Panc1 (cell line): ENCODE results near the gene KIF17. TPM values are rescaled to one million over a fixed set of nuclear protein-coding genes. Genes with fewer than 3 reads are reported as not detected.

Experiments used
- ATAC-seq: fragments of 200-7000 bp; cut with Tn5 transposase; 2 replicates; pipeline ENCODE4 v1.9.1; 2020; ENCODE audit warnings: mild to moderate bottlenecking, moderate library complexity
- BruUV-seq: library from RNA; stranded (reverse); fragments of 400-500 nt; replicated peaks from 2 replicates; lab custom pipeline; 2021; lab: Mats Ljungman, UMichigan
- CTCF ChIA-PET: fragments of 300-600 bp; sonication (Branson Sonifier 250); formaldehyde crosslinking; loops from one replicate; lab custom pipeline; 2022; ENCODE audit warnings: antibody characterized with exemption; lab: Charles Lee
- POLR2A ChIA-PET: fragments of 300-600 bp; sonication (Branson Sonifier 250); formaldehyde crosslinking; loops from one replicate; lab custom pipeline; 2022; ENCODE audit warnings: antibody characterized with exemption; lab: Charles Lee
- DNase-seq: peaks from one replicate; pipeline ENCODE4 v3.0.0-alpha.2; 2010; ENCODE audit warnings: low read depth, low spot score
- H3K27ac ChIP-seq: 2 replicates; pipeline ENCODE4 v1.5.1; 2011; ENCODE audit warnings: mild to moderate bottlenecking, low read length, inconsistent platforms
- H3K27me3 ChIP-seq: fragments of 200-500 bp; sonication (Bioruptor generic); 2 replicates; pipeline ENCODE4 v1.6.0; 2014; ENCODE audit warnings: low read length, inconsistent platforms; ENCODE audit not compliant: control insufficient read depth, insufficient read depth
- H3K36me3 ChIP-seq: fragments of 200-500 bp; sonication (Bioruptor generic); 2 replicates; pipeline ENCODE4 v1.5.1; 2014; ENCODE audit warnings: inconsistent platforms, mild to moderate bottlenecking, low read length, moderate library complexity; ENCODE audit not compliant: control insufficient read depth, insufficient read depth
- H3K4me1 ChIP-seq: 2 replicates; pipeline ENCODE4 v1.5.1; 2011; ENCODE audit warnings: inconsistent platforms, mild to moderate bottlenecking, low read length, moderate library complexity; ENCODE audit not compliant: control insufficient read depth, insufficient read depth
- H3K4me3 ChIP-seq, 2 experiments: 2 replicates each; pipeline ENCODE4 v1.5.1; 2011 to 2012; ENCODE audit warnings: low read depth in 2 of 2, low read length in 2 of 2, mild to moderate bottlenecking in 2 of 2, inconsistent platforms in 1 of 2, moderate library complexity in 1 of 2
- H3K9me3 ChIP-seq: fragments of 200-500 bp; sonication (Bioruptor generic); 2 replicates; pipeline ENCODE4 v1.5.1; 2014; ENCODE audit warnings: low read depth, mild to moderate bottlenecking, inconsistent platforms, low read length, moderate library complexity; ENCODE audit not compliant: control insufficient read depth, insufficient read depth
- POLR2AphosphoS5 ChIP-seq: IDR thresholded peaks from 2 replicates; pipeline ENCODE4 v1.6.1; 2012; ENCODE audit warnings: mild to moderate bottlenecking, low read depth, low read length, moderate library complexity
- REST ChIP-seq, 2 experiments: IDR thresholded peaks; 2 replicates each; pipeline ENCODE4 v1.6.1; 2011 to 2012; ENCODE audit warnings: low read depth in 2 of 2, control low read depth in 1 of 2, low read length in 1 of 2, mild to moderate bottlenecking in 1 of 2, moderate library complexity in 1 of 2; ENCODE audit not compliant: insufficient read depth in 1 of 2
- SIN3A ChIP-seq: IDR thresholded peaks from 2 replicates; pipeline ENCODE4 v1.6.1; 2012; ENCODE audit warnings: low read depth, mild to moderate bottlenecking, low read length, moderate library complexity, borderline replicate concordance; ENCODE audit not compliant: insufficient read depth
- TCF7L2 ChIP-seq: IDR thresholded peaks from 2 replicates; pipeline ENCODE4 v1.6.1; 2011; ENCODE audit warnings: mild to moderate bottlenecking, low read depth, low read length, inconsistent platforms
- in situ Hi-C: cut with HindIII; loops from 2 replicates; pipeline ENCODE4 v1.10.0; 2016; ENCODE audit warnings: low sequenced_read_pairs, low pct_unique_long_range_greater_than_20kb
- intact Hi-C: fragments of 100-400 bp; cut with micrococcal nuclease; formaldehyde crosslinking; loops from one replicate; pipeline ENCODE4 v1.10.0; 2022; ENCODE audit not compliant: unreplicated experiment
- total RNA-seq: library from RNA; stranded (reverse); gene quantifications from one replicate; pipeline ENCODE4 v1.2.1, GENCODE V29; 2021; ENCODE audit not compliant: unreplicated experiment
- TF ChIP-seq, protein P1 (sequence below): fragments of 450-650 bp; IDR thresholded peaks from 2 replicates; pipeline ENCODE4 v1.5.1; 2017; ENCODE audit warnings: mild to moderate bottlenecking

KIF17 gene
- total RNA-seq, 1 experiment from 2014 or later, result 3.9 TPM

DNA sequence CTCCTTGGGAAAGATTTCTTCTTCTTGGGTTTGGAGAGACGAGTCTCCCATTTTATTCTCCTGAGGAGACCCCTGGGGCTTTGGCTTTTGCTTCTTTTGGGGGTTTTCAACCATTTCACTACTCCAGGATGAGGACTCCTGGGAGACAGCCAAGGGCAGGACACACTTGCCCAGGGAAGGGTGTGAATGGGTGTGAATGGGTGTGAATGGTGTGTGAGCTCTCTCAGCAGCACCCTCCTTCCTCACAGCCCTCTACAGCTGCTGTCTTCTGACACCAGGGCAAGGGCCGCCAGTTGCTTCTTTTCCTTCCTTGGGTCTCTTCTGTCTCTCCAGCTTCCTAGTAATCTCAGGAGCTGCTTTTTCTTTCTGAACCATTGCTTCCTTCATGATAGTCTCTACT lies 24.2 kb downstream of the KIF17 start:
- H3K27me3 ChIP-seq, result no peaks in the 10 kb centered on the region
- H3K4me3 ChIP-seq, result no peak overlapping the region
- ChIA-PET CTCF (no interaction called here), POLR2A (no interaction called here)
- no peaks in the 10 kb centered on the region for H3K9me3 ChIP-seq
- H3K4me1 ChIP-seq, result peaks cover 5% of the 10 kb centered on the region
- no peak for DNase-seq
- TF ChIP-seq SIN3A, result no peak
- TF ChIP-seq REST (IDR thresholded peaks at IDR 0.05; ENCODE audit: insufficient read depth in 1 of 2, low read depth in 2 of 2, low read length in 1 of 2), result no peak
- TF ChIP-seq, protein P1, sequence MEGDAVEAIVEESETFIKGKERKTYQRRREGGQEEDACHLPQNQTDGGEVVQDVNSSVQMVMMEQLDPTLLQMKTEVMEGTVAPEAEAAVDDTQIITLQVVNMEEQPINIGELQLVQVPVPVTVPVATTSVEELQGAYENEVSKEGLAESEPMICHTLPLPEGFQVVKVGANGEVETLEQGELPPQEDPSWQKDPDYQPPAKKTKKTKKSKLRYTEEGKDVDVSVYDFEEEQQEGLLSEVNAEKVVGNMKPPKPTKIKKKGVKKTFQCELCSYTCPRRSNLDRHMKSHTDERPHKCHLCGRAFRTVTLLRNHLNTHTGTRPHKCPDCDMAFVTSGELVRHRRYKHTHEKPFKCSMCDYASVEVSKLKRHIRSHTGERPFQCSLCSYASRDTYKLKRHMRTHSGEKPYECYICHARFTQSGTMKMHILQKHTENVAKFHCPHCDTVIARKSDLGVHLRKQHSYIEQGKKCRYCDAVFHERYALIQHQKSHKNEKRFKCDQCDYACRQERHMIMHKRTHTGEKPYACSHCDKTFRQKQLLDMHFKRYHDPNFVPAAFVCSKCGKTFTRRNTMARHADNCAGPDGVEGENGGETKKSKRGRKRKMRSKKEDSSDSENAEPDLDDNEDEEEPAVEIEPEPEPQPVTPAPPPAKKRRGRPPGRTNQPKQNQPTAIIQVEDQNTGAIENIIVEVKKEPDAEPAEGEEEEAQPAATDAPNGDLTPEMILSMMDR, result no peak
- no peak for TF ChIP-seq TCF7L2
- TF ChIP-seq POLR2AphosphoS5, result no peak
- H3K27ac ChIP-seq, result no peak overlapping the region
- H3K36me3 ChIP-seq, result no peaks in the 10 kb centered on the region
- intact Hi-C loops (no loop called here), in situ Hi-C loops (no loop called here)
- ATAC-seq, result no peak
- BruUV-seq, result no TSS peak

DNA sequence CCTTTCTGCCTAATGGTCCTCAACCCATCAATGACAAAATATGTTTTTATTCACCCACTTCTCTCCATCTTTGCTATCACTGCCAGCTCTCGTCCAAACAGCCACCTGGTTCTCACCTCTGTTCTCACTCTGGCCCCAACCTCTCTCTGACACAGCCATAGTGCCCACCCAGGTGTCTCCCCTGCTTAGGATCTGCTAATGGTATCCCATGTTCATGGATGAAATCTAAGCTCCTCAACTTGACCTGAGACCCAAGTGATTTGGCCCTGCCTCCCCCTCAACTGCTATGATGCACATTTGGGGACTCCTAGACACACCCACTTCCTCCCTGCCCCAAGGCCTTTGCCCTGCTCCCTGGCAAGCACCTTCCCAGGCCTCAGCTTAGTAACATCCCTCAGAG lies 25.9 kb downstream of the KIF17 start:
- CTCF ChIA-PET, result interaction anchor here (0.6 kb wide), 1 partner anchor 106 kb away, joined by 4 read pairs; no protein-coding TSS in a partner anchor

GRCh38 chr1:20689645-20690056 lies 28.2 kb downstream of the KIF17 start:
- ChIA-PET POLR2A (interaction anchor here (0.6 kb wide), 1 partner anchor 12 kb away, joined by 3 read pairs; no protein-coding TSS in a partner anchor), CTCF (no interaction called here)
- intact Hi-C loops (no loop called here), in situ Hi-C loops (no loop called here)
- TF ChIP-seq REST (IDR thresholded peaks at IDR 0.05; ENCODE audit: insufficient read depth in 1 of 2, low read depth in 2 of 2, low read length in 1 of 2) (no peak), TCF7L2 (no peak), SIN3A (no peak), POLR2AphosphoS5 (no peak)
- TF ChIP-seq, protein P1, result no peak
- Histone ChIP-seq H3K27ac (no peak overlapping the region), H3K9me3 (no peaks in the 10 kb centered on the region), H3K27me3 (no peaks in the 10 kb centered on the region), H3K4me3 (no peak overlapping the region), H3K4me1 (no peaks in the 10 kb centered on the region), H3K36me3 (no peaks in the 10 kb centered on the region)
- DNase-seq (no peak), ATAC-seq (no peak)
- no TSS peak for BruUV-seq

More for the DNA sequence above, 25.9 kb downstream of the KIF17 start:
- POLR2A ChIA-PET, result no interaction called here
- H3K9me3 ChIP-seq, result no peaks in the 10 kb centered on the region
- DNase-seq (no peak), ATAC-seq (no peak)
- H3K4me1 ChIP-seq, result peaks cover under 1% of the 10 kb centered on the region
- in situ Hi-C loops, result no loop called here
- intact Hi-C loops, result no loop called here
- H3K36me3 ChIP-seq, result no peaks in the 10 kb centered on the region
- H3K27me3 ChIP-seq, result no peaks in the 10 kb centered on the region
- TF ChIP-seq TCF7L2, result no peak
- no peak for TF ChIP-seq SIN3A
- no peak for TF ChIP-seq POLR2AphosphoS5
- BruUV-seq, result no TSS peak
- no peak overlapping the region for H3K27ac ChIP-seq
- no peak overlapping the region for H3K4me3 ChIP-seq
